GM18909 (cell line): ENCODE data around the gene GPC6.
"Not testable (repeated sequence)": the region's sequence is repeated elsewhere in the genome, so short reads cannot be mapped to it uniquely, and the experiment has no call there.

ENCODE experiments used
- ATAC-seq: cut with Tn5 transposase; IDR thresholded peaks from one replicate; pipeline ENCODE4 v1.9.1; 2021; ENCODE audit warnings: mild to moderate bottlenecking; ENCODE audit not compliant: unreplicated experiment, poor library complexity

GPC6 gene

GRCh38 chr13:93416736-93417355 is 190.2 kb downstream of the GPC6 start:
- ATAC-seq, result no peak

GRCh38 chr13:93418398-93418797 is 191.8 kb downstream of the GPC6 start:
- no peak for ATAC-seq

GRCh38 chr13:93420206-93420605 is 193.6 kb downstream of the GPC6 start:
- no peak for ATAC-seq

GRCh38 chr13:93420887-93421286 is 194.3 kb downstream of the GPC6 start:
- ATAC-seq, result no peak

- ATAC-seq, result no peak
These were observed 196.5 kb downstream of the GPC6 start for GRCh38 chr13:93422980-93423543.

- ATAC-seq, result no peak
These were observed 198.8 kb downstream of the GPC6 start for GRCh38 chr13:93425411-93425810.

- no peak for ATAC-seq
These were observed 203.8 kb downstream of the GPC6 start for GRCh38 chr13:93430381-93430780.

- no peak for ATAC-seq
These were observed 209.0 kb downstream of the GPC6 start for GRCh38 chr13:93435651-93436050.

- no peak for ATAC-seq
These were observed 210.5 kb downstream of the GPC6 start for GRCh38 chr13:93437081-93437480.

- no peak for ATAC-seq
These were observed 219.6 kb downstream of the GPC6 start for GRCh38 chr13:93446238-93446637.

GRCh38 chr13:93450191-93450621 is 223.6 kb downstream of the GPC6 start:
- ATAC-seq, result no peak

GRCh38 chr13:93450761-93451160 is 224.2 kb downstream of the GPC6 start:
- no peak for ATAC-seq

- ATAC-seq, result not testable (repeated sequence)
These were observed 228.1 kb downstream of the GPC6 start for GRCh38 chr13:93454676-93455235.

- no peak for ATAC-seq
These were observed 229.3 kb downstream of the GPC6 start for GRCh38 chr13:93455861-93456260.

GRCh38 chr13:93460005-93460404 is 233.4 kb downstream of the GPC6 start:
- no peak for ATAC-seq

GRCh38 chr13:93462151-93462550 is 235.5 kb downstream of the GPC6 start:
- no peak for ATAC-seq

GRCh38 chr13:93466502-93467036 is 240.0 kb downstream of the GPC6 start:
- no peak for ATAC-seq

- no peak for ATAC-seq
These were observed 240.6 kb downstream of the GPC6 start for GRCh38 chr13:93467175-93467574.

GRCh38 chr13:93468433-93468832 is 241.8 kb downstream of the GPC6 start:
- no peak for ATAC-seq

- no peak for ATAC-seq
These were observed 245.7 kb downstream of the GPC6 start for GRCh38 chr13:93472296-93472695.

- no peak for ATAC-seq
These were observed 246.2 kb downstream of the GPC6 start for GRCh38 chr13:93472814-93473296.
